Measurements from ENCODE around the gene ERC1. TPM values are rescaled to one million over a fixed set of nuclear protein-coding genes. Genes with fewer than 3 reads are reported as not detected.

ERC1 gene
- total RNA-seq, 2 donors from 2014 or later, result 18.9 to 72.9 TPM

DNA sequence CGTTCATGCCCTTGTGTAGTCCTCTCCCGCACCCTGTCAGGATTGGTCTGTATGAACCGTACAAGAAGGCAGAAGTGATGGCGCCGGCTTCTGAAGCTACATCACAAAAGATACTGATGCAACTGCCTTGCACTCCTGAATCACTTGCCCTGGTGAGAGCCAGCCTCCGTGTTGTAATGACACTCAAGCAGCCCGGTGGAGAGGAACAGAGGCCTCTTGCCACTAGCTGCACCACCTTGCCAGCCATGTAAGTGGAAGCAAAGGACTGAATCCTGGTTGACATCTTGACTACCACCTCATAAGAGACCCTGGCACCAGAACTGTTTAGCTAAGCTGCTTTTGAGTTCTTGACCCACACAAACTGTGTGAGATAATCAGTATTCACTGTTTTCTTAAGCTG lies 266.0 kb downstream of the ERC1 start:
- no peak overlapping the region for H3K27ac ChIP-seq
- no peaks in the 10 kb centered on the region for H3K27me3 ChIP-seq (replicated peaks; ENCODE audit: insufficient read depth)
- H3K9me3 ChIP-seq, result no peaks in the 10 kb centered on the region
- no peak for TF ChIP-seq POLR2AphosphoS5 (IDR thresholded peaks at IDR 0.05)
- TF ChIP-seq POLR2A (IDR thresholded peaks at IDR 0.05), result no peak
- TF ChIP-seq, protein P1, sequence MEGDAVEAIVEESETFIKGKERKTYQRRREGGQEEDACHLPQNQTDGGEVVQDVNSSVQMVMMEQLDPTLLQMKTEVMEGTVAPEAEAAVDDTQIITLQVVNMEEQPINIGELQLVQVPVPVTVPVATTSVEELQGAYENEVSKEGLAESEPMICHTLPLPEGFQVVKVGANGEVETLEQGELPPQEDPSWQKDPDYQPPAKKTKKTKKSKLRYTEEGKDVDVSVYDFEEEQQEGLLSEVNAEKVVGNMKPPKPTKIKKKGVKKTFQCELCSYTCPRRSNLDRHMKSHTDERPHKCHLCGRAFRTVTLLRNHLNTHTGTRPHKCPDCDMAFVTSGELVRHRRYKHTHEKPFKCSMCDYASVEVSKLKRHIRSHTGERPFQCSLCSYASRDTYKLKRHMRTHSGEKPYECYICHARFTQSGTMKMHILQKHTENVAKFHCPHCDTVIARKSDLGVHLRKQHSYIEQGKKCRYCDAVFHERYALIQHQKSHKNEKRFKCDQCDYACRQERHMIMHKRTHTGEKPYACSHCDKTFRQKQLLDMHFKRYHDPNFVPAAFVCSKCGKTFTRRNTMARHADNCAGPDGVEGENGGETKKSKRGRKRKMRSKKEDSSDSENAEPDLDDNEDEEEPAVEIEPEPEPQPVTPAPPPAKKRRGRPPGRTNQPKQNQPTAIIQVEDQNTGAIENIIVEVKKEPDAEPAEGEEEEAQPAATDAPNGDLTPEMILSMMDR (IDR thresholded peaks at IDR 0.05), result no peak
- no peak for DNase-seq (ENCODE audit: low spot score)
- intact Hi-C loops (cut with DNase I), result no loop called here
- no peak overlapping the region for H3K4me3 ChIP-seq
- H3K4me1 ChIP-seq (replicated peaks), result no peaks in the 10 kb centered on the region
- WGBS, result 91% methylated on average over 7 of the region's 7 CpGs
- H3K36me3 ChIP-seq, result no peaks in the 10 kb centered on the region

DNA sequence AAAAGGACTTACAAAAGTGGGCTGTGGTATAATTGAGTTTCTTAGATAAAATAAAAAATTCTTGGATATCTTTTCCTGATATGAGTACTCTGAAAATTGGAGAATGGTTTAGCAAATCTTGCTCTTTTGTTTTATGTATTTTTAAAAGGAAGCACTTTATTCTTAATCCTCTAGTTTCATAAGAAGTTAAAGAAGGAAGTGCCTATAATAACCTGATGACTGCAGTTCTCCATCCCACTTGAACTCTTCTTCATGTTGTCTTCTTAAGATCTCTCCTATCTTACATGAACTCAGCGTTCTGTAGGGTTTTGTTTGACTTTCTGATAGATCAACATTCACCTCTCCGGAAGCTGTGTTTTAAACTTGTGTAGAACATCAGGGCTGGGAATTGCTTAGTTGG lies 271.0 kb downstream of the ERC1 start:
- intact Hi-C loops (cut with DNase I), result no loop called here
- Histone ChIP-seq H3K27me3 (replicated peaks; ENCODE audit: insufficient read depth) (no peaks in the 10 kb centered on the region), H3K27ac (no peak overlapping the region), H3K4me1 (replicated peaks) (no peaks in the 10 kb centered on the region), H3K36me3 (no peaks in the 10 kb centered on the region), H3K4me3 (no peak overlapping the region), H3K9me3 (no peaks in the 10 kb centered on the region)
- WGBS, result 51% methylated on average over 2 of the region's 2 CpGs
- TF ChIP-seq, protein P1 (IDR thresholded peaks at IDR 0.05), result no peak
- TF ChIP-seq POLR2AphosphoS5 (IDR thresholded peaks at IDR 0.05) (no peak), POLR2A (IDR thresholded peaks at IDR 0.05) (no peak)
- DNase-seq (ENCODE audit: low spot score), result no peak

DNA sequence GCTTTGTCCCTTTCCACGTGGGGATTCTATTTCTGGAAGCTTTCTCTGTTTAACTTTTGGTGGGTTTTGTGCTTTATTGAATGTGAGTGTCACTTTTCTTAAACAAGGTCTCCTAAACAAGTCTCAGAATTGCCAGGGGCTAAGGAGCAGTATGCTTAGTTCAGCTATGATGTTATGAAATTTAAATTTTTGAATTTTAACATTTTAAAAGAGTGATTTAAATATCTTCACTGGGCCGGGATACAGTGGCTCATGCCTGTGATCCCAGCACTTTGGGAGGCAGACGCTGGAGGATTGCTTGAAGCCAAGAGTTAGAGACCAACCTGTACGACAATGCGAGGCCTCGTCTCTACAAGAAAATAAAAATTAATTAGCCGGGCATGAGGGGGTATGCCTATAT lies 276.2 kb downstream of the ERC1 start:
- no peaks in the 10 kb centered on the region for H3K36me3 ChIP-seq
- TF ChIP-seq POLR2A (IDR thresholded peaks at IDR 0.05), result no peak
- H3K27ac ChIP-seq, result no peak overlapping the region
- WGBS, result 87% methylated on average over 7 of the region's 7 CpGs
- no peaks in the 10 kb centered on the region for H3K9me3 ChIP-seq
- intact Hi-C loops (cut with DNase I), result no loop called here
- no peaks in the 10 kb centered on the region for H3K27me3 ChIP-seq (replicated peaks; ENCODE audit: insufficient read depth)
- H3K4me3 ChIP-seq, result no peak overlapping the region
- H3K4me1 ChIP-seq (replicated peaks), result no peaks in the 10 kb centered on the region
- no peak for DNase-seq (ENCODE audit: low spot score)

DNA sequence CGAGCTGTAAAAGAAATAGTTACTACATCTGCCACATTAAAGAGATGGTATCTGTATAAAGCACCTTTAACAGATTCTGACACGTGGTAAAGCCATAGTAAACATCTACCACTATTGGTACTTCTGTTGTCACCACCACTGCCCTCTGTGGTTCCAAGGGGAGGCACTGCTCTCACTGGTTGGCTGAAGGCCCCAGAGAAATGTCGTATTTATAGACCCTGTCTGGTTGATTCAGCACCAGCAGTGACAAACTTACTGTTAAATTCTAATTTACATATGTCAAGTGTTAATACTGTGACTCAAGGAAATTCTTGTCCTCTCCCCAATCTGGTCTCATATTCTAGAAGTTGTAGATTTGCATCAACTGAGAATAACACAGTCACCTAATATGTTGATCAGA lies 281.1 kb downstream of the ERC1 start:
- DNase-seq (ENCODE audit: low spot score), result no peak
- WGBS, result 76% methylated on average over 3 of the region's 3 CpGs
- no peaks in the 10 kb centered on the region for H3K27me3 ChIP-seq (replicated peaks; ENCODE audit: insufficient read depth)
- no peaks in the 10 kb centered on the region for H3K4me1 ChIP-seq (replicated peaks)
- H3K9me3 ChIP-seq, result no peaks in the 10 kb centered on the region
- H3K27ac ChIP-seq, result no peak overlapping the region
- no peak overlapping the region for H3K4me3 ChIP-seq
- TF ChIP-seq POLR2AphosphoS5 (IDR thresholded peaks at IDR 0.05), result no peak
- TF ChIP-seq POLR2A (IDR thresholded peaks at IDR 0.05), result no peak
- TF ChIP-seq, protein P1 (IDR thresholded peaks at IDR 0.05), result no peak
- no peaks in the 10 kb centered on the region for H3K36me3 ChIP-seq
- intact Hi-C loops (cut with DNase I), result loop anchor here (10.0 kb wide), 1 partner anchor 147 kb away; no protein-coding TSS in a partner anchor

DNA sequence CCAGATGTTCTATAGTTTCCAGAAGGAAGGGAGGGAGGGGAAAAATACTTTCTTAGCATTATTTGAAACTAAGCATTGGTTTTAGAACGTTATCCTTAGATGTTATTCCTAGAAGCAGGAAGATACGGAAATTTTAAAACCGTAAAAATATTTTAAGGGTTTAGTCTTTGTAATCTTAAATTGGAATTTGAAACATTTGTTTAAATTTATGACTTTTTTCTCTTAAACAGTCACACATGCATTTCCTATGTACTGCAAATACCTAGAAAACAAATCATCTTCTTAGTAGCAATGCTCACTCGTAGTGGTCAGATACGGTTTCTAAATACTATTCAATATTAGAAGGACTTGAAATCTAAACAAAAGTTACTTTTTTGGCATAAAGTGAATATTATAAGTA lies 282.0 kb downstream of the ERC1 start:
- WGBS, result 91% methylated on average over 5 of the region's 5 CpGs
- Histone ChIP-seq H3K27me3 (replicated peaks; ENCODE audit: insufficient read depth) (no peaks in the 10 kb centered on the region), H3K4me3 (no peak overlapping the region), H3K27ac (no peak overlapping the region), H3K36me3 (no peaks in the 10 kb centered on the region), H3K4me1 (replicated peaks) (no peaks in the 10 kb centered on the region), H3K9me3 (no peaks in the 10 kb centered on the region)
- intact Hi-C loops (cut with DNase I), result loop anchor here (10.0 kb wide), 1 partner anchor 148 kb away; no protein-coding TSS in a partner anchor
- DNase-seq (ENCODE audit: low spot score), result no peak
- TF ChIP-seq POLR2AphosphoS5 (IDR thresholded peaks at IDR 0.05) (no peak), POLR2A (IDR thresholded peaks at IDR 0.05) (no peak)
- TF ChIP-seq, protein P1 (IDR thresholded peaks at IDR 0.05), result no peak
